Skeletal muscle satellite cell (primary cell): ENCODE data around the gene TCEAL4.
A peak's percentile ranks its signal among the peaks of the same experiment; 100 is the strongest.

Experiments used
- H3K27me3 ChIP-seq: 2 replicates; pipeline ENCODE4 v1.7.0; 2013; ENCODE audit warnings: low read length; ENCODE audit not compliant: control insufficient read depth, insufficient read depth
- H3K36me3 ChIP-seq: 2 replicates; pipeline ENCODE4 v1.7.0; 2013; ENCODE audit warnings: mild to moderate bottlenecking, control low read depth, low read length; ENCODE audit not compliant: insufficient read depth
- H3K4me1 ChIP-seq: 2 replicates; pipeline ENCODE4 v1.7.0; 2013; ENCODE audit warnings: low read length; ENCODE audit not compliant: control insufficient read depth, insufficient read depth
- H3K4me2 ChIP-seq: 2 replicates; pipeline ENCODE4 v1.7.0; 2013; ENCODE audit warnings: mild to moderate bottlenecking, low read length
- H3K4me3 ChIP-seq: 2 replicates; pipeline ENCODE4 v1.7.0; 2013; ENCODE audit warnings: low read length
- H3K9ac ChIP-seq: 2 replicates; pipeline ENCODE4 v1.7.0; 2013; ENCODE audit warnings: mild to moderate bottlenecking, low read depth, low read length, moderate library complexity
- H3K9me3 ChIP-seq: replicated peaks from 2 replicates; pipeline ENCODE4 v1.7.0; 2013; ENCODE audit warnings: mild to moderate bottlenecking, control low read depth, low read length

Gene TCEAL4

DNA sequence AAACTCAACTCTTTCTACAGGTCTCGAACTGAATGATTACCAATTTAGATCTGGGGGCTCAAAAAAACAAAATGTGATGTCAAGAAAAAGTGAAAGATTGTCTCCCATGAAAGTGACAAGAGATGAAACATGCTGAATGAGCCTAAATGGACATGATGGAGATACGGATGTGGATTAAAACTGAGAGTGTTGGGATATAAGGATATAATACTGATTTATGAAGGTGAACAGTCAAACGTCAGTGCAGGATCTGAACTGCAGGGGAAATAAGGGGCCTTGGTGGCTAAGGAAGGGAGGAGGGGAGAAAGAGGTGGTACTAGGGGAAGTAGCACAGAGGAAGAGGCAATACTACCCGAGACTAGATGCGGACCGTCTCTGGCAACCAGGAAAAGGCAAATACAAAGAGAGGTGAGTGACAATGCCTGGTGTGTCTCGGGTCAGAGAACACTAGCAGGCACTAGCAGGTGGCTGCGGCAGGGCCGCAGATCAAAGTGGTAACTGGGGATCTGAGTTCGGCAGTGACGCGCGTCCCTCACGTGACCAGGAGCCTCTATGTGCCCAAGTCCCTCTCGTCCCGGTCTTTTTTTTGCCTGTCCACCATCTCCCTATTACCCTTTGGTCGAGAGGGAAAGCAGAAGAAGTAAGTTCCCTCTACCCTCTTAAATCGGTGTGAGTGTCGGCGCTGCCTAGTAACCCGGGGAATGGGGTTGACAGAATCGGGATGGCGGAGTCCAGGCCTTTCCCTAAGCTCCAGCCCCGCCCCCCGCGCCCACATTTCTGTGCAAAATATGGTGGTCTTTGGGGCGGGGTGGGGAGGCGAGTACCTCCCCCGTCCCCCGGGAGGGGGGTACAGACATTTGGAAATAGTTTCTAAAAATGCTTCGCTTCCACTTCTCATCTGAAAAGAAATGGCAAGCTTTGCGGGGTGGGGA lies 43.3 kb downstream of the TCEAL4 start, which contains the start of gene TCEAL1:
Gene TCEAL1, plus strand, starts transcription at position 590 of the 932 bp plus-strand sequence. CDS start 942 bp downstream, outside the sequence.
- Histone ChIP-seq H3K4me1 (peaks cover 4% of the 10 kb centered on the region), H3K4me3 (peak within 1 kb of the TSS; percentile 79), H3K9me3 (no peaks in the 10 kb centered on the region), H3K27me3 (no peaks in the 10 kb centered on the region), H3K4me2 (peak within 1 kb of the TSS; percentile 86), H3K36me3 (no peaks in the 10 kb centered on the region), H3K9ac (peak within 1 kb of the TSS; percentile 94)

DNA sequence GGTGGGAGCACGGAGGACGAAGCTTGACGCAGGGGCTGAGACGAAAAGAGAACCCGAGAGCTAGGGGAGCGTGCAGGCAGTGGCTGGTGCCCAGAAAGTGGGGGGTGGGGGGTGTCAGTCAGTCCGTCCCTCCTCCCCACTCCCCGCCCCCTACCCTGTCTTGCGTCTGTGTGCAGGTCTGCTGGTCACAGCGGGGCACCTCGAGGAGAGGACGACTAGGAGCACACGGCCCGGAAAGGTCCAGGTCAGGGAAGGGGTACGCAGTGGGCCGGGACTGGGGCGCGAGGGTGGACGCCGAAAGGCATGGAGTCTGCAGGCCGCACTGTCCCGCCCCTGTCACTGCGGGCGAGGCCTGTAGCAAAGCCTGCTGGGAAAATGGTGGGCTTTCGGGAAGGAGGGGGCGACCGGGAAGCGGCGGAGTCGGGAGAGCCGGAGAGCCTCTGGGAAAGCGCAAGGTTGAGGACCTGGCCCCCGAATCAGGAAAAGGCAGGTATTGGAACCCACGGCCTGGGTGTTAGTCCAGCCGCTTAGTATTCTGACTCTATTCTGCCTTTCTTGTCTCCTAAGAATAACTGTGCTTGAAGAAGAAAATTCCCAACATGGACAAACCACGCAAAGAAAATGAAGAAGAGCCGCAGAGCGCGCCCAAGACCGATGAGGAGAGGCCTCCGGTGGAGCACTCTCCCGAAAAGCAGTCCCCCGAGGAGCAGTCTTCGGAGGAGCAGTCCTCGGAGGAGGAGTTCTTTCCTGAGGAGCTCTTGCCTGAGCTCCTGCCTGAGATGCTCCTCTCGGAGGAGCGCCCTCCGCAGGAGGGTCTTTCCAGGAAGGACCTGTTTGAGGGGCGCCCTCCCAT lies 44.2 kb downstream of the TCEAL4 start:
- H3K4me1 ChIP-seq, result peaks cover 4% of the 10 kb centered on the region
- H3K36me3 ChIP-seq, result no peaks in the 10 kb centered on the region
- peak overlapping the region; percentile 79 for H3K4me3 ChIP-seq
- no peaks in the 10 kb centered on the region for H3K9me3 ChIP-seq
- H3K4me2 ChIP-seq, result peak overlapping the region; percentile 86
- no peaks in the 10 kb centered on the region for H3K27me3 ChIP-seq
- peak overlapping the region; percentile 94 for H3K9ac ChIP-seq

DNA sequence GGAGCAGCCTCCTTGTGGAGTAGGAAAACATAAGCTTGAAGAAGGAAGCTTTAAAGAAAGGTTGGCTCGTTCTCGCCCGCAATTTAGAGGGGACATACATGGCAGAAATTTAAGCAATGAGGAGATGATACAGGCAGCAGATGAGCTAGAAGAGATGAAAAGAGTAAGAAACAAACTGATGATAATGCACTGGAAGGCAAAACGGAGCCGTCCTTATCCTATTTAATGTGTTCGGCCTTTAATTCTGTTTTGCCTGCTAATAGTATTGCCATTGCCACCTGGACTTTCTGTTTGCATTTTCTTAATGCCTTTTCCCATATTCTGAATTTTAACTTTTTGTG lies 44.8 kb downstream of the TCEAL4 start:
- H3K9me3 ChIP-seq, result no peaks in the 10 kb centered on the region
- H3K36me3 ChIP-seq, result no peaks in the 10 kb centered on the region
- H3K4me1 ChIP-seq, result peaks cover 4% of the 10 kb centered on the region
- H3K9ac ChIP-seq, result peak overlapping the region; percentile 94
- no peaks in the 10 kb centered on the region for H3K27me3 ChIP-seq
- H3K4me3 ChIP-seq, result peak overlapping the region; percentile 79
- peak overlapping the region; percentile 86 for H3K4me2 ChIP-seq

DNA sequence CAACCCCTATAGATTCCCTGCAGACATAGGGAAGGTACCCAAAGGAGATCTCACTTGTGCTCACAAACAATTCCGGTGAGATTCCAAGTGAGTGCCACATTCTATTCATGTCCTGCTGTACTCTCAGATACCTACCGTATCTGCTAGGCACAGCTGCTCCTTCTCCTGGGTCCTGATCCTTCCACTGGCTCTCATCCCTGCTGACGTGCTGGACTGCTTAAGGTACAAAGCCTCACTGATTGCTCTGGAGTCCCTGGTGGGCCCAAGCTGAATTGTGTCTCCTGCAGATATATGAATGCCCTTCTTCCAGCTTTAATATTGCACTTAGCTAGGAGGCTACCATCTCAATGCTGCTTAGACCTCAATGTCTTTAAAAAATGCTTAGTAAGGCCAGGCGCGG lies 45.8 kb downstream of the TCEAL4 start:
- no peaks in the 10 kb centered on the region for H3K9me3 ChIP-seq
- no peak overlapping the region for H3K9ac ChIP-seq
- H3K4me3 ChIP-seq, result peak overlapping the region; percentile 43
- no peaks in the 10 kb centered on the region for H3K36me3 ChIP-seq
- no peaks in the 10 kb centered on the region for H3K27me3 ChIP-seq
- peaks cover 9% of the 10 kb centered on the region for H3K4me1 ChIP-seq
- peak overlapping the region; percentile 86 for H3K4me2 ChIP-seq

DNA sequence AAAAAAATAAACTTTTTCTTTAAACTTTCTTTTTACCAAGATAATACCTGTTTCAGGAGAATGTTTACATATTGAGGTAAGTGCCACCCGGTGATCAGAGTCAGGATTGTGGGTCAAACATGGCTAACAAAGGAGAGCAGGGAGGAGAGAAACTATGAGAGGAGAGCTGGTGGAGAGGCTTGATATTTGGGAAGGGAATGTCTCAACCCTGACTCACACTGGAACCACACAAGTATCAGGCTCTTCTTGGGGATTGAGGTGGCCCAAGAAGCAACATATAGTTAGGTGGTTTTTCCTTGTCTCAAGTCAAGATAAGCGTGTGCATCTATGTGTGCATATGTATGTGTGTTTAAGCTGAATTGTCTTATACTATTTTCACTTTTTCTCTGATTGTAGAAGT lies 50.1 kb downstream of the TCEAL4 start:
- H3K4me1 ChIP-seq, result peaks cover 34% of the 10 kb centered on the region
- no peaks in the 10 kb centered on the region for H3K27me3 ChIP-seq
- no peaks in the 10 kb centered on the region for H3K36me3 ChIP-seq
- no peaks in the 10 kb centered on the region for H3K9me3 ChIP-seq
- H3K4me3 ChIP-seq, result no peak overlapping the region
- H3K4me2 ChIP-seq, result no peak overlapping the region
- H3K9ac ChIP-seq, result no peak overlapping the region
